HG03135 (cell line): Measurements from ENCODE around the gene TSPOAP1.

ENCODE experiments used
- ATAC-seq: cut with Tn5 transposase; IDR thresholded peaks from one replicate; pipeline ENCODE4 v1.9.1; 2021; ENCODE audit warnings: mild to moderate bottlenecking, moderate library complexity; ENCODE audit not compliant: unreplicated experiment

TSPOAP1 gene

DNA sequence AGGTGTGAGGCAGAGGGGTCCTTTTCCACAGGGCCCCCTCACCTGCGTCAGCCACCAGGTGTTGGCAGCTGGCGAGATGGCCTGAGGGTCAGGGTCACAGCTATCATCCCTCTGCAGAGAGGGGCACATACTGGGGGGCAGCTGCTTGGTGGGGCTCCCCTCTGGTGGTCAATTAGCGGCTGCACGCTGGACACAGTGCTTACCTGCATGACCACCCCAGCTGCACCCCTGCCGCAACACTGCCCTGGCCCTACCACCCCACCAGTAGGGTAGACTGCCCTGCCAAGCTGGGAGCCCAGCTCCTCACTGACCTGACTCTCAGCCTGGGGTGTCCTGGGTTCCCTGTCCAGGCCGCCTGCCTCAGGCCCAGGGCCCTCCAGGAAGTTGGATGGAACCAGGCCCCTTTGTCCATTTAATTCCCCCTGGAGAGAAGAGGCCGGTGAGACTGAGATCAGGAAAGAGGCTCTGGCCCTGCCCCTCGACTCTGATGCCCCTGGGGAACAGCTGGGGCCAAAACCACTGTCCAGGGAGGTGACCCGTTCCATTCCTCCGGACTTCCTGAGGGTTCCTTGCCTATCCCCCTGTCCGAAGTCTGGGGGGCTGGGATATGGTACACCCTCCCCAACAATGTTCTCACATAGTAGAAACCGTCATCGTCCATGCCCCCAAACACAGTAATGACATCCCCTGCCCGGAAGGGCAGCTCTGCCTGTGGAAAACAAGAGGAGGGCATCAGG lies 23.7 kb downstream of the TSPOAP1 start:
- no peak for ATAC-seq

- no peak for ATAC-seq
These were observed 24.4 kb downstream of the TSPOAP1 start for GRCh38 chr17:58303971-58304749.

GRCh38 chr17:58302919-58303585 lies 25.5 kb downstream of the TSPOAP1 start:
- no peak for ATAC-seq

DNA sequence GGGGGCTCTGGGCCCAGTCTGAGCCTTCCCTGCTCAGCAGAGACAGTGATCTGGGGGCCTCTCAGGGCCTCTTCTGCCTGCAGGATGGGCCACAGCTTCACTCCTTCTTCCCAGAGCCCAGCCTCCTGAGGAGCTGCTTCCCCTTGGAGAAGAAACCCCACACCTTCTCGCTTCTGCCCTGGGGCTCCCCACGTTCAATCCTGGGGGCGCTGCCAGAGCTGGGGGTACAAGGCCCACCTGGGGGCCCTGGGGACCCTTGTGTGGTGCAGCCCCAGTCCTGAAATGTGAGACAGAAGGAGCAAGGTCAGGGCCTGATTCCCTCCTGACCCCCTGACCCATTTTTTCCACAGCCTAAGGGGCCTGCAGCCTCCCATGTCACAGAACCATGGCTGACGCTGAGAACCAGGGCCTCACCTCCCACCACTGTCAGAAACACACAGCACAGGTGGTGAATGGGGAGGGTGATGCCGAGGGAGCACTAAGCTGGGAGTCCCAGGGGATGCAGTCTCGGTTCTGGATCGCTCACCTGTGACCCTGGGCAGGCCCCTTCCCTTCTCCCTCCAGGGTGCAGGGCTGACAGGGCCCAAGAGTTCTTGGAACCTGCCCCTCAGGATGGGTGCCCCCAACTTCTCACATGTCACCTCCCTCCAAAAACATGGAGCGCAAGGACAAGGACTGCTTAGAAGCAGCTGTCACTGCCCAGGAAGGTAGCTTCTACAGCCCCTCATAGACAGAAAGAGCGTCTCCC lies 26.2 kb downstream of the TSPOAP1 start:
- no peak for ATAC-seq

DNA sequence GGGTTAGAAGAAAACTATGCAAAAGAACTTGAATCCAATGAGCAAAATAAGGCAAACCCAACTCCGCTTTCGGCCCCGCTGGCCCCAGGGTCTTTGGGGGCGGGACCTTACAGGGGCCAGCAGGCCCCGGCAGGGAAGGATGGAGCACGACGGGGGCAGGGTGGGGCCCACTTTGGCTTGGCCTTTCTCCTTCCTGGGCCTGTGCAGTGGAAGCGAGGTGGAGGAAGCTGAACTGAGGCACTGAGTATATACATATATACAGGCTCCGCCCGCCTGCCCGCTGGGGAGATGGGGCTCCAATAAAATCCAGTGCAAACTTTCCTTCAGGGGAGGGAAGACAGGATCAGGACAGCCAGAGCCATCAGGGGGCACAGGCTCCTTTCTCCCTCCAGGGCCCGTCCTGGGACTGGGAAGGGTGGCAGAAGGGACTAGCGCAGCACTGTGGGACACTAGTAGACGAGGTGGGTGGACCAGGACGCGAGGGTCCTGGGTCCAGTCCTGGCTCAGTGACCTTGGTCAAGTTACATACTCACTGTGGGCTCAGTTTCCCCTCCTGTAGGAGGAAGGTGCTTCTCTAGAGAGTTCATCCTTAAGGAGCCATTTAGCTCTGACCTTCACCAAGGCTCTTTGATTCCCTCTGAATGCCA lies 27.0 kb downstream of the TSPOAP1 start:
- no peak for ATAC-seq

DNA sequence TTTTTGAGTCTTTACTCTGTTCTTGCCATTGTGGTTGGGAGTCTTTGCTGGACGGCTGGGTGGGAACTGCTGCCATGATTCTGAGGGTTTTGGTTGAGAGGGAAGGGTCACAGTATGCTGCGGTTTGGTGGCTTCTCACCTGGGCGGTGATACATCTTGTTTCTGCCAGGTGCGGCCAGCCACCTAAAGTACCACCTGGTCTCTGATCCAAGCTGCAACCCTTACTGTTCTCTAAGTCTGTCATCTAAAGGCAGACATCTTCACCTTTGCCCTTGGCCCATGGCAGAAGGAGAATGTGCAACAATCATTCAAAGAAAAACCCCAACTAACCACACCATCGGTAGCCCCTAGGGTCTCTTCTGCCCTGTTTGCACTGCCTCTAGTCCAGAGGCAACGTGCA lies 28.3 kb downstream of the TSPOAP1 start:
- ATAC-seq = no peak

- no peak for ATAC-seq
These were observed 34.6 kb downstream of the TSPOAP1 start for GRCh38 chr17:58294034-58294433.

DNA sequence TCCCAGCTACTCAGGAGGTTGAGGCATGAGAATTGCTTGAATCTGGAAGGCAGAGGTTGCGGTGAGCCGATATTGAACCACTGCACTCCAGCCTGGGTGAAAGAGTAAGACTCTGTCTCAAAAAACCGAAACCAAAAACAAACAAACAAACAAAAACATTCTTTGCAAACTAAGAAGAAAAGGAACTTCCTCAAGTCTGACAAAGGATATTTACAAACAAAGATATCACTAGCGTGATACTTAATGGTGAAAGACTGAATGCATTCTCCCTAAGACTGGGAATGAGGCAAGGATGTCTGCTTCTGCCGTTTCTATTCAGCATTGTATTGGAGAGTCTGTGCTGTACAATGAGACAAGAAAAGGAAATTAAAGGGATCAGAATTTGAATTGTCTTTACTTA lies 37.3 kb downstream of the TSPOAP1 start:
- ATAC-seq = no peak

DNA sequence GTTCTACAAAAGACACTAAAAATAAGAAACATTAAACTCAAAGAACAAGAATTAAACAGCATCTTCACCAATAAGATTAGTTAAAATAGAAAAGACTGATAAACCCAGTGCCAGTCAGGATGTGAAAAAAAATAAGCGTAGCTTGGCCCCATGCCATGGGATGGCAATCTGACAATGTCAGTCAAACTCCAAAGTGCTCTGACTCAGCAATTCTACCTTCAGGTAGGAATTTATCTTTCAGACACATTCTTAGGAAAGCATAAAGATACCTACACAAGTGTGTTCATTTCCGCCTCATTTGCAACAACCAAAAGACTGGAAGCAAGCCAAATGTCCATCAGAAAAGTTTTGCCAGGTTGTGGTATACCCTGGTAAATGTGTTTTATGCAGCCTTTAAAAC lies 38.7 kb downstream of the TSPOAP1 start:
- no peak for ATAC-seq

GRCh38 chr17:58285422-58285810 lies 43.2 kb downstream of the TSPOAP1 start:
- ATAC-seq = no peak

DNA sequence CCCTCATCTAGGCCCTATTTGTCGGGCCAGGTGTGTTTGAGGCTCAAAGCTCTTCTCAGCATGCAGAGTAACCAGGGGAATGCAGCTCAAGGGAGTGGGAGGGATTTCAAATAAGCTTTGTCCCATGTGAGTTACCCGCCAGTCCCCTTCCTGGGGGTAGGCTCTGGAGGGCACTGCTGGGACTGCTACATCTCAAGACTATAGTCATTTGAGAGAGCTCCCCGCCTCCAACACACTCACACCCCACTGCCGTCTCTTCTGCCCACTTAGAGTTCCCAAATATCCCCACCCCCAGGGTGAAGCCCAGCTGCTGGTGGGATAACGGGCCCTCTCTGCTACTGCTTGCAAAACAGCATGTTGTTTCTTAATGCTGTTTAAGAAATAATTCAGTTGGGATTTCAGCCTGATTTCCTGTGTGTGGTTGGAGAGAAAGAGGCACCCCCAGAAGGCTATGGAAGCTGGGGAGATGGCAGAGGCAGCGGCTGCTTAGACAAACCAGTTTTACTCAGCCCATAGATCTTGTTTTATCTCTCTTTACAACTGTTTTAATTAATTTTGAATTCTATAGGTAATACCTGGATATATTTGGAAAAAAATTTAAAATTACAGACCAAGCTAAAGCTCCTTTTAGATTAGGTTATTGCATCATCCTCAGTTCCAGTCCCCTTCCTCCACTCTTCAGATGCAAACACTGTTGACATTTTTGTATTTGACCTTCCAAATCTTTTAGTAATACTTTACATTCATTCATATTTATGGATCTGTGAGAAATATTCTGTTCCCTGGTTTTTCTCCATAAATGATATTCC lies 43.8 kb downstream of the TSPOAP1 start:
- no peak for ATAC-seq

DNA sequence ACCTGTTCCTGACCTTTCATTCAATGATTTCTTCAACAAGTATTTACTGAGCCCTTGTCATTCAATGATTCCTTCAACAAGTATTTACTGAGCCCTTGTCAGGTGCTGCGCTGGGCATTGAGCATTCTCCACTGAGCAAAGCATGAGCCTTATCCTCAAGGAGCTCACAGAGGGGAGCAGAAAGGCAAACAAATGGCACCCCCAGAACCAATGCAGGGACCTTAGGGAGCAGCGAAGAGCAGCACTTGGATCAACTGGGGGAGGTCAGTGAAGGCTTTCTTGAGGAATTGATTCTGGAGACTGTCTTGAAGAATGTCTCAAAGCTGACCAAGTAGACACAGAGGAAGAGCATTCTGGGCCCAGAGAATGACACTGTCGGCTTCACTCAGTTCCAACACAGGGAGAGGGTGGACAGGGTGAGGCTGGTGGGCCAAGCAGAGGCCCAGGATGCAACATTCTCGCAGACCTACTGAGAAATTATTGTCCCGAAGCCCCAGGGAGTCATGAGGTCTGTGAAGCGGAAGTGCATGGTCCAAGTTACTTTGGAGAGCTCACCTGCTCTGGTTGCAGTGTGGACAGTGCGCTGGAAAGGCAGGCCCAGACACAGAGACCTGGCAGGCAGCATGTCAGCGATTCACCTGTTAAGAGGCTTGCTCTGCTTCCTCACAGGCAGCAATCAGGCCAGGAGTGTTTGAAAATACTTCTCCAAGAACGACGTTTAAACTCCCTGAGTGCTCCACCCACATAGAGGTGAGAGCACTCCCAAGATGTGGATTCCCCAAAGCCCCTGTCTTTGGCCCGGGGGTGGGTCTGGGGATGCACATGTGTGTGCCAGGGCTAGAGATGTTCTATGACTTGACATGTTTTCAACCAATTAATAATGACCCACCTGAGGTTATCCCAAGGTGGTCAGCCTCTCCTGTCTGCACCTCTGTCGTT lies 44.7 kb downstream of the TSPOAP1 start:
- ATAC-seq = no peak

DNA sequence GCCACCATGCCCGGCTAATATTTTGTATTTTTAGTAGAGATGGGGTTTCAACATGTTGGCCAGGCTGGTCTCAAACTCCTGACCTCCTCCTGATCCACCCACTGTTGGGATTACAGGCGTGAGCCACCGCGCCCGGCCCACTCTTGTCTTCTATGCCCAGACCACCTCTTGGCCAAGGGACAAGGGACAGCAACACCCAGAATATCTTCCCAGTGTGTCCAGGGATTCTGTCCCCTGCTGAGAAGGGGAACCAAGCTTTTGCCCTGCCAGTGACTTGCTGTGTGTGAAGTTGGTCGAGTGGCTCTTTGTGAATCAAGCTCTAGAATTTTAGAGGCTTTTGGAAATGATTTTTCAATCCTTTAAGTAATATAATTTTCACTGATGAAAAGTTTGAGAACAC lies 46.2 kb downstream of the TSPOAP1 start:
- no peak for ATAC-seq

DNA sequence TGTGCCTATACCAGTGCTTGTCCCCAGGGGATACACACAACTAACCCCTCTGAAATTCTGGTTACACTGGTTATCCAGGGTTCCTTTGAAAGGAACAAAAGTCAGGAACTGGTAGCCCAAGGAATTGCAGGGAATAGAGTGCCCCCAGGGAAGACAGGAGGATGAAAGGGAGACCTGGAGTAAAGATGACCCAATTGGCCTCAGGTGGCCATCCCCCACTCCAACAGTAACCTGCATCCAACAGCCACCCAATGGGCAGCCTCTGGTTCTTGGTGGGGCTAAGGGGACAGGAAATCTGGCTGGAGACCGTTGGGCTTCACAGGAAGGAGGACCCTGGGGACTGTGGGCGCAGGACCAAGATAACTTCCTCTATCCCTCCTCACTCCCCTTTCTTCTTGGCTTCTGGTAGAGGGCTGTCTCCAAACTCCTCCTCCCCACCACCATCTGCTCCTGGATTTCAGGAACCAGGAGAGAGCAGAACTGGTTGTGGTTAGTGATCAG lies 47.0 kb downstream of the TSPOAP1 start:
- no peak for ATAC-seq

DNA sequence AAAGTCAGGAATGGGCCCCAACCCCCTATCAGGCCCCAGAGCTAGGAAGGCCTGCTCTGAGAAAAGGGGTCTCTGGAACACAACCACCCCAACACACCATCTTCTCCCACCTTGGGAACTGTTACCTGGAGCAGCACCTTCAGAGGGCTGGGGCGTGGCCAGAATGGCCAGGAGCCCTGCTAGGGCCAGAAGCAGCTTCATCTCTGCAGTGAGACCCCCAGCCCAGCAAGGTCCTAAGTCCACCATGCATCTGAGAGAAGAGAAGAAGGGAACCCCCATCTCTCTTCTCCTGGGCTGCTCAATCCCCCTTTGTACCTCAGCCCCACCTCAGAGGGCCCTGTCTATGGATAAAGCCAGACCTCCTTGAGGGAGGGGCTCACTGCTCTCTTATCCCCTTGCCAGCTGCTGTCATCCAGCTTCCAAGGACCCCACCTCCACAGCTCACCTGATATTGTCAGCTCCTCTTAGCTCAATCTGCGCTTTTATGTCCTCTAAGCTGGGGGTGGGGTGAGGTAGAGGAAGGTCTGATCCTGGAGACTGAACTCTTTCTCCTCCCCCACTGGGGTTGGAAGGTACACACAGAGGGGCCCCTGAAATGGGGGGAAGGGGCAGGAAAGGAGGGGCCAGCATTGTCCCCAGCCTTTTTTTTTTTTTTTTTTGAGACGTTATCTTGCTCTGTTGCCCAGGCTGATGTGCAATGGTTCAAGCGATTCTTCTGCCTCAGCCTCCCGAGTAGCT lies 47.9 kb downstream of the TSPOAP1 start, which contains the start of gene MPO:
MPO (minus strand) TSS at position 456 of the 738 bp plus-strand sequence; CDS start at position 279, 177 bp downstream.
- ATAC-seq = no peak

GRCh38 chr17:58279736-58280479 lies 48.7 kb downstream of the TSPOAP1 start:
- ATAC-seq = no peak
